ENCODE data around the gene SHISA5.
"Not testable (repeated sequence)": the region's sequence is repeated elsewhere in the genome, so short reads cannot be mapped to it uniquely, and the experiment has no call there.

The SHISA5 gene

GRCh38 chr3:48500656-48501055, 3.3 kb downstream of the SHISA5 start:
- no peak for TF ChIP-seq EZH2 (IDR thresholded peaks at IDR 0.05)
- no peak overlapping the region for H3K9ac ChIP-seq (ENCODE audit: insufficient read length)
- no peak for DNase-seq (ENCODE audit: low read depth, low spot score)
- H3K36me3 ChIP-seq (ENCODE audit: insufficient read depth, low read length), result no peaks in the 10 kb centered on the region
- H3K9me3 ChIP-seq (ENCODE audit: low read depth, low read length), result no peaks in the 10 kb centered on the region
- H3K27ac ChIP-seq, result no peak overlapping the region
- H3K4me3 ChIP-seq, result no peak overlapping the region

- H3K9ac ChIP-seq (ENCODE audit: insufficient read length), result no peak overlapping the region
- TF ChIP-seq FOXP2 (optimal IDR thresholded peaks at IDR 0.05; ENCODE audit: control extremely low read depth, extremely low read length, insufficient read depth), result no peak
- no peak for TF ChIP-seq POLR2AphosphoS5 (IDR thresholded peaks at IDR 0.05; ENCODE audit: borderline replicate concordance, low read depth, low read length)
- no peak for TF ChIP-seq EZH2 (IDR thresholded peaks at IDR 0.05)
Measured at GRCh38 chr3:48493203-48493501, 10.8 kb downstream of the SHISA5 start.

GRCh38 chr3:48492461-48493202, 11.3 kb downstream of the SHISA5 start:
- no peaks in the 10 kb centered on the region for H3K36me3 ChIP-seq (ENCODE audit: insufficient read depth, low read length)
- H3K9me3 ChIP-seq (ENCODE audit: low read depth, low read length), result no peaks in the 10 kb centered on the region
- no peak overlapping the region for H3K9ac ChIP-seq (ENCODE audit: insufficient read length)
- H3K27ac ChIP-seq, result no peak overlapping the region
- no peak for DNase-seq (ENCODE audit: low read depth, low spot score)
- H3K4me3 ChIP-seq, result no peak overlapping the region
- TF ChIP-seq POLR2AphosphoS5 (IDR thresholded peaks at IDR 0.05; ENCODE audit: borderline replicate concordance, low read depth, low read length) (no peak), EZH2 (IDR thresholded peaks at IDR 0.05) (no peak), FOXP2 (optimal IDR thresholded peaks at IDR 0.05; ENCODE audit: control extremely low read depth, extremely low read length, insufficient read depth) (no peak)

More at GRCh38 chr3:48493203-48493501, 10.8 kb downstream of the SHISA5 start:
- H3K9me3 ChIP-seq (ENCODE audit: low read depth, low read length), result no peaks in the 10 kb centered on the region
- H3K36me3 ChIP-seq (ENCODE audit: insufficient read depth, low read length), result no peaks in the 10 kb centered on the region
- H3K27ac ChIP-seq, result no peak overlapping the region
- no peak for DNase-seq (ENCODE audit: low read depth, low spot score)
- H3K4me3 ChIP-seq, result no peak overlapping the region

GRCh38 chr3:48486952-48487351, 17.0 kb downstream of the SHISA5 start:
- H3K27ac ChIP-seq, result no peak overlapping the region
- H3K9ac ChIP-seq (ENCODE audit: insufficient read length), result no peak overlapping the region
- H3K36me3 ChIP-seq (ENCODE audit: insufficient read depth, low read length), result no peaks in the 10 kb centered on the region
- no peak overlapping the region for H3K4me3 ChIP-seq
- TF ChIP-seq POLR2AphosphoS5 (IDR thresholded peaks at IDR 0.05; ENCODE audit: borderline replicate concordance, low read depth, low read length), result no peak
- no peak for TF ChIP-seq EZH2 (IDR thresholded peaks at IDR 0.05)
- no peak for TF ChIP-seq FOXP2 (optimal IDR thresholded peaks at IDR 0.05; ENCODE audit: control extremely low read depth, extremely low read length, insufficient read depth)
- H3K9me3 ChIP-seq (ENCODE audit: low read depth, low read length), result no peaks in the 10 kb centered on the region
- no peak for DNase-seq (ENCODE audit: low read depth, low spot score)

GRCh38 chr3:48482822-48483221, 21.2 kb downstream of the SHISA5 start:
- not testable (repeated sequence) for H3K36me3 ChIP-seq (ENCODE audit: insufficient read depth, low read length); DNase-seq (ENCODE audit: low read depth, low spot score); H3K4me3 ChIP-seq; H3K9ac ChIP-seq (ENCODE audit: insufficient read length); H3K27ac ChIP-seq; H3K9me3 ChIP-seq (ENCODE audit: low read depth, low read length)

GRCh38 chr3:48480891-48481290, 23.1 kb downstream of the SHISA5 start:
- H3K36me3 ChIP-seq (ENCODE audit: insufficient read depth, low read length); DNase-seq (ENCODE audit: low read depth, low spot score); H3K9me3 ChIP-seq (ENCODE audit: low read depth, low read length); H3K4me3 ChIP-seq; H3K27ac ChIP-seq; H3K9ac ChIP-seq (ENCODE audit: insufficient read length): not testable (repeated sequence)

GRCh38 chr3:48478626-48479555, 25.1 kb downstream of the SHISA5 start:
- Histone ChIP-seq H3K4me3 (no peak overlapping the region), H3K9ac (ENCODE audit: insufficient read length) (no peak overlapping the region), H3K27ac (no peak overlapping the region), H3K9me3 (ENCODE audit: low read depth, low read length) (no peaks in the 10 kb centered on the region), H3K36me3 (ENCODE audit: insufficient read depth, low read length) (no peaks in the 10 kb centered on the region)
- no peak for DNase-seq (ENCODE audit: low read depth, low spot score)
- TF ChIP-seq FOXP2 (optimal IDR thresholded peaks at IDR 0.05; ENCODE audit: control extremely low read depth, extremely low read length, insufficient read depth), result no peak
- TF ChIP-seq EZH2 (IDR thresholded peaks at IDR 0.05), result no peak
- no peak for TF ChIP-seq POLR2AphosphoS5 (IDR thresholded peaks at IDR 0.05; ENCODE audit: borderline replicate concordance, low read depth, low read length)

- Histone ChIP-seq H3K27ac (no peak overlapping the region), H3K9ac (ENCODE audit: insufficient read length) (no peak overlapping the region)
Measured at GRCh38 chr3:48477959-48478520, 25.9 kb downstream of the SHISA5 start.

More at GRCh38 chr3:48477959-48478520, 25.9 kb downstream of the SHISA5 start:
- H3K9me3 ChIP-seq (ENCODE audit: low read depth, low read length), result no peaks in the 10 kb centered on the region
- H3K4me3 ChIP-seq, result no peak overlapping the region
- no peaks in the 10 kb centered on the region for H3K36me3 ChIP-seq (ENCODE audit: insufficient read depth, low read length)
- no peak for DNase-seq (ENCODE audit: low read depth, low spot score)
- TF ChIP-seq EZH2 (IDR thresholded peaks at IDR 0.05) (no peak), POLR2AphosphoS5 (IDR thresholded peaks at IDR 0.05; ENCODE audit: borderline replicate concordance, low read depth, low read length) (no peak), FOXP2 (optimal IDR thresholded peaks at IDR 0.05; ENCODE audit: control extremely low read depth, extremely low read length, insufficient read depth) (no peak)

Measured in SK-N-MC (cell line).